WTC11 (cell line): ENCODE results near the gene DOK4. TPM values are rescaled to one million over a fixed set of nuclear protein-coding genes. Genes with fewer than 3 reads are reported as not detected.

Experiments used
- ATF1 ChIP-seq: sonication (generic); formaldehyde crosslinking; IDR thresholded peaks from 2 replicates; pipeline ENCODE4 v1.8.1; 2023; ENCODE audit warnings: mild to moderate bottlenecking, moderate library complexity, missing genetic modification reagents
- CREB1 ChIP-seq: sonication (generic); formaldehyde crosslinking; IDR thresholded peaks from 2 replicates; pipeline ENCODE4 v1.8.0; 2023; ENCODE audit warnings: mild to moderate bottlenecking, missing genetic modification reagents
- CREM ChIP-seq: sonication (generic); formaldehyde crosslinking; IDR thresholded peaks from 2 replicates; pipeline ENCODE4 v1.8.1; 2022; ENCODE audit warnings: mild to moderate bottlenecking, missing genetic modification reagents, moderate library complexity
- ESRRA ChIP-seq: sonication (generic); formaldehyde crosslinking; IDR thresholded peaks from 2 replicates; pipeline ENCODE4 v1.8.1; 2022; ENCODE audit warnings: mild to moderate bottlenecking, missing genetic modification reagents, borderline replicate concordance
- JUN ChIP-seq: sonication (generic); formaldehyde crosslinking; IDR thresholded peaks from 2 replicates; pipeline ENCODE4 v1.8.0; 2023; ENCODE audit warnings: mild to moderate bottlenecking, missing genetic modification reagents
- NR1H2 ChIP-seq: sonication (generic); formaldehyde crosslinking; IDR thresholded peaks from 2 replicates; pipeline ENCODE4 v1.9.0; 2021; ENCODE audit warnings: mild to moderate bottlenecking, moderate library complexity, missing genetic modification reagents
- OVOL2 ChIP-seq: fragments of 250-450 bp; sonication (Bioruptor Pico); IDR thresholded peaks from 2 replicates; pipeline ENCODE4 v1.9.0; 2021; ENCODE audit warnings: mild to moderate bottlenecking, borderline replicate concordance
- PRRX2 ChIP-seq: fragments of 250-450 bp; sonication (Bioruptor Pico); IDR thresholded peaks from 2 replicates; pipeline ENCODE4 v1.8.0; 2021; ENCODE audit warnings: mild to moderate bottlenecking
- SMAD4 ChIP-seq: sonication (generic); formaldehyde crosslinking; IDR thresholded peaks from 2 replicates; pipeline ENCODE4 v1.8.0; 2022; ENCODE audit warnings: mild to moderate bottlenecking, missing genetic modification reagents
- ZNF263 ChIP-seq: sonication (generic); formaldehyde crosslinking; IDR thresholded peaks from 2 replicates; pipeline ENCODE4 v1.8.1; 2022; ENCODE audit warnings: low read depth, mild to moderate bottlenecking, moderate library complexity, missing genetic modification reagents
- ZNF317 ChIP-seq: sonication (generic); formaldehyde crosslinking; IDR thresholded peaks from 2 replicates; pipeline ENCODE4 v1.8.1; 2023; ENCODE audit warnings: low read depth, mild to moderate bottlenecking, moderate library complexity, missing genetic modification reagents, borderline replicate concordance
- total RNA-seq: library from RNA; stranded (reverse); gene quantifications from 3 replicates; pipeline ENCODE4 v1.2.3, GENCODE V29; 2021
- TF ChIP-seq, protein P1 (sequence below): sonication (generic); formaldehyde crosslinking; IDR thresholded peaks from 2 replicates; pipeline ENCODE4 v1.8.0; 2023; ENCODE audit warnings: missing genetic modification reagents
- TF ChIP-seq, protein P2 (sequence below): sonication (generic); formaldehyde crosslinking; IDR thresholded peaks from 2 replicates; pipeline ENCODE4 v1.8.0; 2022; ENCODE audit warnings: mild to moderate bottlenecking, missing genetic modification reagents
- TF ChIP-seq, protein P3 (sequence below): sonication (generic); formaldehyde crosslinking; IDR thresholded peaks from 2 replicates; pipeline ENCODE4 v1.8.1; 2023; ENCODE audit warnings: mild to moderate bottlenecking, missing genetic modification reagents, moderate library complexity
- TF ChIP-seq, protein P4 (sequence below): sonication (generic); formaldehyde crosslinking; IDR thresholded peaks from 2 replicates; pipeline ENCODE4 v1.8.1; 2023; ENCODE audit warnings: mild to moderate bottlenecking, missing genetic modification reagents
- TF ChIP-seq, protein P5 (sequence below): fragments of 250-450 bp; sonication (Bioruptor Pico); IDR thresholded peaks from 2 replicates; pipeline ENCODE4 v1.9.0; 2021; ENCODE audit warnings: mild to moderate bottlenecking, borderline replicate concordance
- TF ChIP-seq, protein P6 (sequence below): fragments of 250-450 bp; sonication (Bioruptor Pico); IDR thresholded peaks from 2 replicates; pipeline ENCODE4 v1.9.0; 2021; ENCODE audit warnings: mild to moderate bottlenecking
- TF ChIP-seq, protein P7 (sequence below): fragments of 250-450 bp; sonication (Bioruptor Pico); IDR thresholded peaks from 2 replicates; pipeline ENCODE4 v1.8.0; 2021; ENCODE audit warnings: mild to moderate bottlenecking
- TF ChIP-seq, protein P8 (sequence below): sonication (generic); formaldehyde crosslinking; IDR thresholded peaks from 2 replicates; pipeline ENCODE4 v1.8.0; 2022; ENCODE audit warnings: mild to moderate bottlenecking, missing genetic modification reagents

Gene DOK4
- total RNA-seq, 1 experiment from 2014 or later = 25.0 TPM

DNA sequence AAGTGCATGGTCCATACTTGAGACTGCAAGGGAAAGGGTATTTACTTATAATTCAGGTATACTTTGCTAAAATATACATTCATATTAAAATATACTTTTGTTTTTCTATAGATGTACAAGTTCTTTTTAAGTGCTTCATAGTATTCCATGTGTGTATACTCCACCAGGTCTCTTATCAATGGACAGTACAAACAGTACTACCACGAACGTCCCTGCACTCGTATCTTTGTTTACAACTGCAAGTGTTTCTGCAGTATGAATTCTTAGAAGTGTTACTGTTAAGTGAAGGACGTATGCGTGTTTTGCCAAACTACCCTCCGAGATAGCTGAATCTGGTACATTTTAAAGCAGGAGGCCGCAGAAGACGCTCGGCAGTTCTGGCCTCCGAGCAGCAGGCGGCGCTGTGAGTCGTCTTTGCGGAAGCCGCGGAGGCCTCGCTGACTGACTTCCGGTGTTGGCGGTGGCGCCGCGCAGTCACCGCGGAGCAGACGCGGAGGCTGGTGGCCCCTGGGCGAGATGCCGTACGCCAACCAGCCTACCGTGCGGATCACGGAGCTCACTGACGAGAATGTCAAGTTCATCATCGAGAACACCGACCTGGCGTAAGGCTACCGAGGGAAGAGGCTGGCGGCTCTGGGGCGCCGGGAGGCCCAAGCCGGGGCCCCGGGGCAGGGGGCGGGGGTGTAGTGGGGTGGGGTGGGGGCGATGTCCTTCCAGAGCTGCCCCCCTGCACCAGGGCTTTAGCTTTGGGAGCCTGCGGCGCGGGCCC lies 23.9 kb downstream of the DOK4 start, which contains the start of gene POLR2C (continued):
- TF ChIP-seq, protein P1, sequence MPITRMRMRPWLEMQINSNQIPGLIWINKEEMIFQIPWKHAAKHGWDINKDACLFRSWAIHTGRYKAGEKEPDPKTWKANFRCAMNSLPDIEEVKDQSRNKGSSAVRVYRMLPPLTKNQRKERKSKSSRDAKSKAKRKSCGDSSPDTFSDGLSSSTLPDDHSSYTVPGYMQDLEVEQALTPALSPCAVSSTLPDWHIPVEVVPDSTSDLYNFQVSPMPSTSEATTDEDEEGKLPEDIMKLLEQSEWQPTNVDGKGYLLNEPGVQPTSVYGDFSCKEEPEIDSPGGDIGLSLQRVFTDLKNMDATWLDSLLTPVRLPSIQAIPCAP (CRISPR knock-in tag) = no peak
- TF ChIP-seq CREM (CRISPR knock-in tag) (peak; percentile 72), SMAD4 (CRISPR knock-in tag) (no peak), CREB1 (CRISPR knock-in tag) (no peak), ZNF263 (CRISPR knock-in tag) (no peak), JUN (CRISPR knock-in tag) (peak; percentile 30; the same call in 1 of the 2 replicates), ATF1 (0 out of 2 replicates have a peak, but pooled peaks have one; percentile 38), ESRRA (CRISPR knock-in tag) (no peak), OVOL2 (CRISPR knock-in tag) (0 out of 2 replicates have a peak, but pooled peaks have one; percentile 67), NR1H2 (CRISPR knock-in tag) (no peak), PRRX2 (CRISPR knock-in tag) (no peak), ZNF317 (CRISPR knock-in tag) (no peak)
- TF ChIP-seq, protein P2, sequence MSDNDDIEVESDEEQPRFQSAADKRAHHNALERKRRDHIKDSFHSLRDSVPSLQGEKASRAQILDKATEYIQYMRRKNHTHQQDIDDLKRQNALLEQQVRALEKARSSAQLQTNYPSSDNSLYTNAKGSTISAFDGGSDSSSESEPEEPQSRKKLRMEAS (CRISPR knock-in tag) = peak; percentile 78
- TF ChIP-seq, protein P3, sequence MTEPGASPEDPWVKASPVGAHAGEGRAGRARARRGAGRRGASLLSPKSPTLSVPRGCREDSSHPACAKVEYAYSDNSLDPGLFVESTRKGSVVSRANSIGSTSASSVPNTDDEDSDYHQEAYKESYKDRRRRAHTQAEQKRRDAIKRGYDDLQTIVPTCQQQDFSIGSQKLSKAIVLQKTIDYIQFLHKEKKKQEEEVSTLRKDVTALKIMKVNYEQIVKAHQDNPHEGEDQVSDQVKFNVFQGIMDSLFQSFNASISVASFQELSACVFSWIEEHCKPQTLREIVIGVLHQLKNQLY (CRISPR knock-in tag) = peak; percentile 83; the same call in 1 of the 2 replicates
- TF ChIP-seq, protein P4, sequence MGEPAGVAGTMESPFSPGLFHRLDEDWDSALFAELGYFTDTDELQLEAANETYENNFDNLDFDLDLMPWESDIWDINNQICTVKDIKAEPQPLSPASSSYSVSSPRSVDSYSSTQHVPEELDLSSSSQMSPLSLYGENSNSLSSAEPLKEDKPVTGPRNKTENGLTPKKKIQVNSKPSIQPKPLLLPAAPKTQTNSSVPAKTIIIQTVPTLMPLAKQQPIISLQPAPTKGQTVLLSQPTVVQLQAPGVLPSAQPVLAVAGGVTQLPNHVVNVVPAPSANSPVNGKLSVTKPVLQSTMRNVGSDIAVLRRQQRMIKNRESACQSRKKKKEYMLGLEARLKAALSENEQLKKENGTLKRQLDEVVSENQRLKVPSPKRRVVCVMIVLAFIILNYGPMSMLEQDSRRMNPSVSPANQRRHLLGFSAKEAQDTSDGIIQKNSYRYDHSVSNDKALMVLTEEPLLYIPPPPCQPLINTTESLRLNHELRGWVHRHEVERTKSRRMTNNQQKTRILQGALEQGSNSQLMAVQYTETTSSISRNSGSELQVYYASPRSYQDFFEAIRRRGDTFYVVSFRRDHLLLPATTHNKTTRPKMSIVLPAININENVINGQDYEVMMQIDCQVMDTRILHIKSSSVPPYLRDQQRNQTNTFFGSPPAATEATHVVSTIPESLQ (CRISPR knock-in tag) = no peak; the same call in 1 of the 2 replicates
- TF ChIP-seq, protein P5, sequence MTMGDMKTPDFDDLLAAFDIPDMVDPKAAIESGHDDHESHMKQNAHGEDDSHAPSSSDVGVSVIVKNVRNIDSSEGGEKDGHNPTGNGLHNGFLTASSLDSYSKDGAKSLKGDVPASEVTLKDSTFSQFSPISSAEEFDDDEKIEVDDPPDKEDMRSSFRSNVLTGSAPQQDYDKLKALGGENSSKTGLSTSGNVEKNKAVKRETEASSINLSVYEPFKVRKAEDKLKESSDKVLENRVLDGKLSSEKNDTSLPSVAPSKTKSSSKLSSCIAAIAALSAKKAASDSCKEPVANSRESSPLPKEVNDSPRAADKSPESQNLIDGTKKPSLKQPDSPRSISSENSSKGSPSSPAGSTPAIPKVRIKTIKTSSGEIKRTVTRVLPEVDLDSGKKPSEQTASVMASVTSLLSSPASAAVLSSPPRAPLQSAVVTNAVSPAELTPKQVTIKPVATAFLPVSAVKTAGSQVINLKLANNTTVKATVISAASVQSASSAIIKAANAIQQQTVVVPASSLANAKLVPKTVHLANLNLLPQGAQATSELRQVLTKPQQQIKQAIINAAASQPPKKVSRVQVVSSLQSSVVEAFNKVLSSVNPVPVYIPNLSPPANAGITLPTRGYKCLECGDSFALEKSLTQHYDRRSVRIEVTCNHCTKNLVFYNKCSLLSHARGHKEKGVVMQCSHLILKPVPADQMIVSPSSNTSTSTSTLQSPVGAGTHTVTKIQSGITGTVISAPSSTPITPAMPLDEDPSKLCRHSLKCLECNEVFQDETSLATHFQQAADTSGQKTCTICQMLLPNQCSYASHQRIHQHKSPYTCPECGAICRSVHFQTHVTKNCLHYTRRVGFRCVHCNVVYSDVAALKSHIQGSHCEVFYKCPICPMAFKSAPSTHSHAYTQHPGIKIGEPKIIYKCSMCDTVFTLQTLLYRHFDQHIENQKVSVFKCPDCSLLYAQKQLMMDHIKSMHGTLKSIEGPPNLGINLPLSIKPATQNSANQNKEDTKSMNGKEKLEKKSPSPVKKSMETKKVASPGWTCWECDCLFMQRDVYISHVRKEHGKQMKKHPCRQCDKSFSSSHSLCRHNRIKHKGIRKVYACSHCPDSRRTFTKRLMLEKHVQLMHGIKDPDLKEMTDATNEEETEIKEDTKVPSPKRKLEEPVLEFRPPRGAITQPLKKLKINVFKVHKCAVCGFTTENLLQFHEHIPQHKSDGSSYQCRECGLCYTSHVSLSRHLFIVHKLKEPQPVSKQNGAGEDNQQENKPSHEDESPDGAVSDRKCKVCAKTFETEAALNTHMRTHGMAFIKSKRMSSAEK (CRISPR knock-in tag) = no peak
- TF ChIP-seq, protein P6, sequence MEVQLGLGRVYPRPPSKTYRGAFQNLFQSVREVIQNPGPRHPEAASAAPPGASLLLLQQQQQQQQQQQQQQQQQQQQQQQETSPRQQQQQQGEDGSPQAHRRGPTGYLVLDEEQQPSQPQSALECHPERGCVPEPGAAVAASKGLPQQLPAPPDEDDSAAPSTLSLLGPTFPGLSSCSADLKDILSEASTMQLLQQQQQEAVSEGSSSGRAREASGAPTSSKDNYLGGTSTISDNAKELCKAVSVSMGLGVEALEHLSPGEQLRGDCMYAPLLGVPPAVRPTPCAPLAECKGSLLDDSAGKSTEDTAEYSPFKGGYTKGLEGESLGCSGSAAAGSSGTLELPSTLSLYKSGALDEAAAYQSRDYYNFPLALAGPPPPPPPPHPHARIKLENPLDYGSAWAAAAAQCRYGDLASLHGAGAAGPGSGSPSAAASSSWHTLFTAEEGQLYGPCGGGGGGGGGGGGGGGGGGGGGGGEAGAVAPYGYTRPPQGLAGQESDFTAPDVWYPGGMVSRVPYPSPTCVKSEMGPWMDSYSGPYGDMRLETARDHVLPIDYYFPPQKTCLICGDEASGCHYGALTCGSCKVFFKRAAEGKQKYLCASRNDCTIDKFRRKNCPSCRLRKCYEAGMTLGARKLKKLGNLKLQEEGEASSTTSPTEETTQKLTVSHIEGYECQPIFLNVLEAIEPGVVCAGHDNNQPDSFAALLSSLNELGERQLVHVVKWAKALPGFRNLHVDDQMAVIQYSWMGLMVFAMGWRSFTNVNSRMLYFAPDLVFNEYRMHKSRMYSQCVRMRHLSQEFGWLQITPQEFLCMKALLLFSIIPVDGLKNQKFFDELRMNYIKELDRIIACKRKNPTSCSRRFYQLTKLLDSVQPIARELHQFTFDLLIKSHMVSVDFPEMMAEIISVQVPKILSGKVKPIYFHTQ = no peak
- TF ChIP-seq, protein P7, sequence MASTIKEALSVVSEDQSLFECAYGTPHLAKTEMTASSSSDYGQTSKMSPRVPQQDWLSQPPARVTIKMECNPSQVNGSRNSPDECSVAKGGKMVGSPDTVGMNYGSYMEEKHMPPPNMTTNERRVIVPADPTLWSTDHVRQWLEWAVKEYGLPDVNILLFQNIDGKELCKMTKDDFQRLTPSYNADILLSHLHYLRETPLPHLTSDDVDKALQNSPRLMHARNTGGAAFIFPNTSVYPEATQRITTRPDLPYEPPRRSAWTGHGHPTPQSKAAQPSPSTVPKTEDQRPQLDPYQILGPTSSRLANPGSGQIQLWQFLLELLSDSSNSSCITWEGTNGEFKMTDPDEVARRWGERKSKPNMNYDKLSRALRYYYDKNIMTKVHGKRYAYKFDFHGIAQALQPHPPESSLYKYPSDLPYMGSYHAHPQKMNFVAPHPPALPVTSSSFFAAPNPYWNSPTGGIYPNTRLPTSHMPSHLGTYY = no peak
- TF ChIP-seq, protein P8, sequence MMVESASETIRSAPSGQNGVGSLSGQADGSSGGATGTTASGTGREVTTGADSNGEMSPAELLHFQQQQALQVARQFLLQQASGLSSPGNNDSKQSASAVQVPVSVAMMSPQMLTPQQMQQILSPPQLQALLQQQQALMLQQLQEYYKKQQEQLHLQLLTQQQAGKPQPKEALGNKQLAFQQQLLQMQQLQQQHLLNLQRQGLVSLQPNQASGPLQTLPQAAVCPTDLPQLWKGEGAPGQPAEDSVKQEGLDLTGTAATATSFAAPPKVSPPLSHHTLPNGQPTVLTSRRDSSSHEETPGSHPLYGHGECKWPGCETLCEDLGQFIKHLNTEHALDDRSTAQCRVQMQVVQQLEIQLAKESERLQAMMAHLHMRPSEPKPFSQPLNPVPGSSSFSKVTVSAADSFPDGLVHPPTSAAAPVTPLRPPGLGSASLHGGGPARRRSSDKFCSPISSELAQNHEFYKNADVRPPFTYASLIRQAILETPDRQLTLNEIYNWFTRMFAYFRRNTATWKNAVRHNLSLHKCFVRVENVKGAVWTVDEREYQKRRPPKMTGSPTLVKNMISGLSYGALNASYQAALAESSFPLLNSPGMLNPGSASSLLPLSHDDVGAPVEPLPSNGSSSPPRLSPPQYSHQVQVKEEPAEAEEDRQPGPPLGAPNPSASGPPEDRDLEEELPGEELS (CRISPR knock-in tag) = peak; percentile 86; the same call in 1 of the 2 replicates
